GM04503 (cell line): ENCODE results near the gene TSPAN5.
"Not testable (repeated sequence)": the region's sequence is repeated elsewhere in the genome, so short reads cannot be mapped to it uniquely, and the experiment has no call there.

Source experiments
- DNase-seq: peaks from one replicate; pipeline ENCODE4 v3.0.0-alpha.2; 2012; ENCODE audit warnings: low read depth

TSPAN5 gene

GRCh38 chr4:98658287-98659105 lies at the start of gene TSPAN5:
Gene TSPAN5, minus strand, starts transcription at chr4:98658611.
- no peak for DNase-seq

GRCh38 chr4:98706935-98707334 lies 48.5 kb upstream of the TSPAN5 start:
- no peak for DNase-seq

- no peak for DNase-seq
Measured at GRCh38 chr4:98706200-98706813, 47.9 kb upstream of the TSPAN5 start.

GRCh38 chr4:98705586-98705985 lies 47.2 kb upstream of the TSPAN5 start:
- not testable (repeated sequence) for DNase-seq

GRCh38 chr4:98700656-98701055 lies 42.2 kb upstream of the TSPAN5 start:
- DNase-seq = no peak

GRCh38 chr4:98694076-98694475 lies 35.7 kb upstream of the TSPAN5 start:
- DNase-seq = no peak

- no peak for DNase-seq
Measured at GRCh38 chr4:98692411-98692810, 34.0 kb upstream of the TSPAN5 start.

- DNase-seq = no peak
Measured at GRCh38 chr4:98691588-98691987, 33.2 kb upstream of the TSPAN5 start.

- no peak for DNase-seq
Measured at GRCh38 chr4:98689507-98690174, 31.2 kb upstream of the TSPAN5 start.

GRCh38 chr4:98688411-98689290 lies 30.2 kb upstream of the TSPAN5 start:
- DNase-seq = peak; percentile 50

GRCh38 chr4:98687876-98688275 lies 29.5 kb upstream of the TSPAN5 start:
- DNase-seq = no peak

GRCh38 chr4:98686847-98687246 lies 28.4 kb upstream of the TSPAN5 start:
- no peak for DNase-seq

GRCh38 chr4:98686043-98686707 lies 27.8 kb upstream of the TSPAN5 start:
- DNase-seq = no peak

GRCh38 chr4:98685225-98686042 lies 27.0 kb upstream of the TSPAN5 start:
- no peak for DNase-seq

GRCh38 chr4:98682719-98683118 lies 24.3 kb upstream of the TSPAN5 start:
- peak; percentile 43 for DNase-seq

GRCh38 chr4:98680806-98681205 lies 22.4 kb upstream of the TSPAN5 start:
- DNase-seq = no peak

GRCh38 chr4:98679738-98680137 lies 21.3 kb upstream of the TSPAN5 start:
- DNase-seq = no peak

GRCh38 chr4:98677799-98678198 lies 19.4 kb upstream of the TSPAN5 start:
- no peak for DNase-seq

GRCh38 chr4:98674404-98675173 lies 16.2 kb upstream of the TSPAN5 start:
- DNase-seq = no peak

GRCh38 chr4:98673978-98674377 lies 15.6 kb upstream of the TSPAN5 start:
- DNase-seq = no peak
